Smooth muscle cell of the pulmonary artery (primary cell): ENCODE results near the gene GJD4. TPM values are rescaled to one million over a fixed set of nuclear protein-coding genes. Genes with fewer than 3 reads are reported as not detected.

Experiments used
- total RNA-seq: library from RNA; depleted of rRNA; stranded (reverse); fragments of >200 nt; gene quantifications from 2 replicates; pipeline ENCODE4 v1.2.3, GENCODE V29; 2014

GJD4 gene
- total RNA-seq: 0.10 TPM in 1 of 2 replicates, not detected in the other

GRCh38 chr10:35605191-35605590 is at the start of gene GJD4:
TSS of gene GJD4 (plus strand) at chr10:35605341. CDS start at chr10:35605568, 227 bp downstream.

GRCh38 chr10:35642035-35642792 is 37.1 kb downstream of the GJD4 start, which contains the start of gene FZD8:
TSS of gene FZD8 (minus strand) at chr10:35642296. CDS start at chr10:35641429, 867 bp downstream.

Other genes with a start within 250 kb of the GJD4 start
- gene FZD8, start 37.0 kb downstream of the GJD4 start, total RNA-seq: 14.5 and 153 TPM in 2 replicates